K562 (cell line): ENCODE measurements around the gene LRFN3. TPM values are rescaled to one million over a fixed set of nuclear protein-coding genes. Genes with fewer than 3 reads are reported as not detected.

Experiments used
- ADNP ChIP-seq: fragments of 200-800 bp; sonication (Bioruptor generic); IDR thresholded peaks from 2 replicates; pipeline ENCODE4 v1.6.1; 2016; ENCODE audit warnings: missing genetic modification characterization, missing compliant biosample characterization
- BDP1 ChIP-seq: IDR thresholded peaks from 3 replicates; pipeline ENCODE4 v1.6.1; 2011; ENCODE audit not compliant: insufficient read length, insufficient read depth
- CREM ChIP-seq: IDR thresholded peaks from 2 replicates; pipeline ENCODE4 v1.6.1; 2014; ENCODE audit warnings: antibody characterized with exemption, low read depth
- ILK ChIP-seq: fragments of 450-650 bp; IDR thresholded peaks from 2 replicates; pipeline ENCODE4 v1.6.1; 2016; ENCODE audit warnings: missing genetic modification characterization, low read depth, mild to moderate bottlenecking, missing compliant biosample characterization, moderate library complexity, borderline replicate concordance
- LCOR ChIP-seq: sonication (generic); formaldehyde crosslinking; IDR thresholded peaks from 2 replicates; pipeline ENCODE4 v1.8.0; 2022; ENCODE audit warnings: mild to moderate bottlenecking, missing genetic modification reagents
- NELFE ChIP-seq: IDR thresholded peaks from 2 replicates; pipeline ENCODE4 v1.6.1; 2011; ENCODE audit warnings: mild to moderate bottlenecking; ENCODE audit not compliant: insufficient read depth, insufficient read length
- RBM14 ChIP-seq: fragments of 200-400 bp; formaldehyde crosslinking; IDR thresholded peaks from 2 replicates; pipeline ENCODE4 v1.6.1; 2018; ENCODE audit warnings: low read depth, mild to moderate bottlenecking, low read length, moderate library complexity, borderline replicate concordance; ENCODE audit not compliant: insufficient read depth
- SMARCA5 ChIP-seq: fragments of 450-650 bp; IDR thresholded peaks from 2 replicates; pipeline ENCODE4 v1.6.1; 2016
- SMARCE1 ChIP-seq: fragments of 450-650 bp; IDR thresholded peaks from 2 replicates; pipeline ENCODE4 v1.7.1; 2016; ENCODE audit warnings: mild to moderate bottlenecking
- SPI1 ChIP-seq: IDR thresholded peaks from 2 replicates; pipeline ENCODE4 v1.6.1; 2011; ENCODE audit warnings: low read depth, low read length, control low read depth, borderline replicate concordance
- SRF ChIP-seq, 2 experiments: fragments of 250-450, 450-650 bp in 1 of 2; sonication (Bioruptor Pico) in 1 of 2; sonication (generic) in 1 of 2; formaldehyde crosslinking; IDR thresholded peaks; 2 replicates each; pipeline versions ENCODE4 v1.5.0 to v1.5.1; 2020 to 2022; ENCODE audit warnings: mild to moderate bottlenecking in 1 of 2, missing genetic modification reagents in 1 of 2
- TCF7L2 ChIP-seq: fragments of 150-350 bp; IDR thresholded peaks from 2 replicates; pipeline ENCODE4 v1.6.1; 2016; ENCODE audit warnings: low read depth, mild to moderate bottlenecking, low read length, moderate library complexity
- ZNF263 ChIP-seq: sonication (generic); formaldehyde crosslinking; IDR thresholded peaks from 2 replicates; pipeline ENCODE4 v1.8.0; 2022; ENCODE audit warnings: mild to moderate bottlenecking, missing genetic modification reagents, borderline replicate concordance
- ZNF282 ChIP-seq: sonication (generic); formaldehyde crosslinking; IDR thresholded peaks from 2 replicates; pipeline ENCODE4 v1.8.1; 2023; ENCODE audit warnings: missing genetic modification reagents
- ZNF3 ChIP-seq: fragments of 250-450 bp; sonication (Bioruptor Pico); IDR thresholded peaks from 2 replicates; pipeline ENCODE4 v1.5.0; 2021; ENCODE audit warnings: mild to moderate bottlenecking, moderate library complexity
- polyA plus RNA-seq, 8 experiments: library from polyadenylated mRNA; depleted of rRNA in 4 of 8; stranded (reverse) in 5 of 8; unstranded in 3 of 8; fragments of >200 nt; fragmentation: Nextera tagmentation in 2 of 8; fragmentation: Illumina TruSeq in 1 of 8; extraction: Ambion mirVana in 2 of 8; extraction: Trizol in 1 of 8; gene quantifications; 2 replicates each; pipeline versions ENCODE4 v1.2.1 to v1.2.3, GENCODE V29; 2011 to 2014; ENCODE audit warnings: inconsistent platforms in 1 of 8, missing spikeins in 1 of 8
- total RNA-seq, 7 experiments: library from RNA; depleted of rRNA in 6 of 7; stranded (reverse); fragments of >200 nt in 6 of 7; fragmentation: Illumina TruSeq in 2 of 7; extraction: Trizol in 2 of 7; gene quantifications; 2 replicates each; pipeline versions ENCODE4 v1.2.1 to v1.2.3, GENCODE V29; 2011 to 2021; ENCODE audit warnings: low replicate concordance in 1 of 7
- TF ChIP-seq, protein P1 (sequence below), 2 experiments: fragments of 150-350 bp in 1 of 2; IDR thresholded peaks; 2 replicates each; pipeline ENCODE4 v1.6.1; 2012 to 2016; ENCODE audit warnings: low read depth in 2 of 2, low read length in 2 of 2, mild to moderate bottlenecking in 1 of 2, moderate library complexity in 1 of 2
- TF ChIP-seq, protein P2 (sequence below): fragments of 450-650 bp; IDR thresholded peaks from 2 replicates; pipeline ENCODE4 v1.7.1; 2018; ENCODE audit warnings: mild to moderate bottlenecking, low read depth; ENCODE audit not compliant: partially characterized antibody
- TF ChIP-seq, protein P3 (sequence below): sonication (generic); formaldehyde crosslinking; IDR thresholded peaks from 2 replicates; pipeline ENCODE4 v1.8.1; 2023; ENCODE audit warnings: mild to moderate bottlenecking, missing genetic modification reagents
- TF ChIP-seq, protein P4 (sequence below): sonication (generic); formaldehyde crosslinking; IDR thresholded peaks from 2 replicates; pipeline ENCODE4 v1.8.1; 2023; ENCODE audit warnings: mild to moderate bottlenecking, missing genetic modification reagents

The LRFN3 gene
- total and polyA plus RNA-seq, 9 of the 15 experiments (the other 6 are each of a cell fraction or from before 2014, with no cell fraction given) = 0.03 to 0.12 (median 0.11) TPM; not detected in 6

DNA sequence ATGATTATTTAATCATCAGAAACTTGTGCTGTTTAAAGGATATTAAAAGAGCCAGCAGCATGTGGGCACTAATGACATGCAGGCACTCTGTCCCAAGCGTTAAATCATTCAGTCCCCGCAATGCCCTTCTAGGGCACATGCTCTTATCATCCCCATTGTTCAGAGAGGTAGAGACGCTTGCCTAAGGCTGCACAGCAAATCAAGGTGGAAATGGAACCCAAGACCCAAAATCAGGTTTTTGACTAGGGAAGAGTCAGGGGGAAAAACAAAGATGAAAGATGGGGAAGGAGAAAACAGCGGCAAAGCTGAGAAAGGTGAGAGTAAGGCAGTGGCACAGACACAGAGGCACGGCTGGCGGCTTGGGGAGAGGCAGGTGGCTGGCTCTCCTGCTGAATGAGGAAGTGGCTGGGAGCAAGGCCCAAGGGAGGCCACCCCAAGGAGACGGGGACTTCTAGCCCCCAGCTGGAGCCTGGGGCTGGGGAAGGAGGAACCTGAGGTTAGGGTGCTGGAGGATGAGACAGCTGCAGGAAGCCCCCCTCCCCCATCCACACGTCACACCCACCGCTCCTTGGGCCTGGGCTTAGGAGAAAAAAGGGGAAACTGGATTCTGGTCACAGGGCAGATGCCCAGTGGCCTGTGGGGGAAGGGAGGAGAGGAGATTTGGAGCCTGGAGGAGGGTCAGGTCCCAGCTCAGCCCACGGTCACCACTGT lies 27.0 kb upstream of the LRFN3 start (continued):
- no peak for TF ChIP-seq LCOR (CRISPR knock-in tag)
- TF ChIP-seq, protein P1, sequence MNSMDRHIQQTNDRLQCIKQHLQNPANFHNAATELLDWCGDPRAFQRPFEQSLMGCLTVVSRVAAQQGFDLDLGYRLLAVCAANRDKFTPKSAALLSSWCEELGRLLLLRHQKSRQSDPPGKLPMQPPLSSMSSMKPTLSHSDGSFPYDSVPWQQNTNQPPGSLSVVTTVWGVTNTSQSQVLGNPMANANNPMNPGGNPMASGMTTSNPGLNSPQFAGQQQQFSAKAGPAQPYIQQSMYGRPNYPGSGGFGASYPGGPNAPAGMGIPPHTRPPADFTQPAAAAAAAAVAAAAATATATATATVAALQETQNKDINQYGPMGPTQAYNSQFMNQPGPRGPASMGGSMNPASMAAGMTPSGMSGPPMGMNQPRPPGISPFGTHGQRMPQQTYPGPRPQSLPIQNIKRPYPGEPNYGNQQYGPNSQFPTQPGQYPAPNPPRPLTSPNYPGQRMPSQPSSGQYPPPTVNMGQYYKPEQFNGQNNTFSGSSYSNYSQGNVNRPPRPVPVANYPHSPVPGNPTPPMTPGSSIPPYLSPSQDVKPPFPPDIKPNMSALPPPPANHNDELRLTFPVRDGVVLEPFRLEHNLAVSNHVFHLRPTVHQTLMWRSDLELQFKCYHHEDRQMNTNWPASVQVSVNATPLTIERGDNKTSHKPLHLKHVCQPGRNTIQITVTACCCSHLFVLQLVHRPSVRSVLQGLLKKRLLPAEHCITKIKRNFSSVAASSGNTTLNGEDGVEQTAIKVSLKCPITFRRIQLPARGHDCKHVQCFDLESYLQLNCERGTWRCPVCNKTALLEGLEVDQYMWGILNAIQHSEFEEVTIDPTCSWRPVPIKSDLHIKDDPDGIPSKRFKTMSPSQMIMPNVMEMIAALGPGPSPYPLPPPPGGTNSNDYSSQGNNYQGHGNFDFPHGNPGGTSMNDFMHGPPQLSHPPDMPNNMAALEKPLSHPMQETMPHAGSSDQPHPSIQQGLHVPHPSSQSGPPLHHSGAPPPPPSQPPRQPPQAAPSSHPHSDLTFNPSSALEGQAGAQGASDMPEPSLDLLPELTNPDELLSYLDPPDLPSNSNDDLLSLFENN (IDR thresholded peaks at IDR 0.05; ENCODE audit: low read depth in 2 of 2, low read length in 2 of 2) = no peak
- TF ChIP-seq, protein P2, sequence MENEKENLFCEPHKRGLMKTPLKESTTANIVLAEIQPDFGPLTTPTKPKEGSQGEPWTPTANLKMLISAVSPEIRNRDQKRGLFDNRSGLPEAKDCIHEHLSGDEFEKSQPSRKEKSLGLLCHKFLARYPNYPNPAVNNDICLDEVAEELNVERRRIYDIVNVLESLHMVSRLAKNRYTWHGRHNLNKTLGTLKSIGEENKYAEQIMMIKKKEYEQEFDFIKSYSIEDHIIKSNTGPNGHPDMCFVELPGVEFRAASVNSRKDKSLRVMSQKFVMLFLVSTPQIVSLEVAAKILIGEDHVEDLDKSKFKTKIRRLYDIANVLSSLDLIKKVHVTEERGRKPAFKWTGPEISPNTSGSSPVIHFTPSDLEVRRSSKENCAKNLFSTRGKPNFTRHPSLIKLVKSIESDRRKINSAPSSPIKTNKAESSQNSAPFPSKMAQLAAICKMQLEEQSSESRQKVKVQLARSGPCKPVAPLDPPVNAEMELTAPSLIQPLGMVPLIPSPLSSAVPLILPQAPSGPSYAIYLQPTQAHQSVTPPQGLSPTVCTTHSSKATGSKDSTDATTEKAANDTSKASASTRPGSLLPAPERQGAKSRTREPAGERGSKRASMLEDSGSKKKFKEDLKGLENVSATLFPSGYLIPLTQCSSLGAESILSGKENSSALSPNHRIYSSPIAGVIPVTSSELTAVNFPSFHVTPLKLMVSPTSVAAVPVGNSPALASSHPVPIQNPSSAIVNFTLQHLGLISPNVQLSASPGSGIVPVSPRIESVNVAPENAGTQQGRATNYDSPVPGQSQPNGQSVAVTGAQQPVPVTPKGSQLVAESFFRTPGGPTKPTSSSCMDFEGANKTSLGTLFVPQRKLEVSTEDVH = no peak
- peak; percentile 96 for TF ChIP-seq SPI1
- TF ChIP-seq SMARCA5 = peak; percentile 96
- no peak for TF ChIP-seq NELFE
- no peak for TF ChIP-seq RBM14
- no peak for TF ChIP-seq BDP1
- TF ChIP-seq ZNF3 = no peak
- peak; percentile 94 for TF ChIP-seq CREM
- no peak for TF ChIP-seq ILK (tag)
- TF ChIP-seq TCF7L2 = no peak
- TF ChIP-seq ZNF282 (CRISPR knock-in tag) = no peak
- TF ChIP-seq SRF (CRISPR knock-in tag; IDR thresholded peaks at IDR 0.05) = no peak
- TF ChIP-seq, protein P3, sequence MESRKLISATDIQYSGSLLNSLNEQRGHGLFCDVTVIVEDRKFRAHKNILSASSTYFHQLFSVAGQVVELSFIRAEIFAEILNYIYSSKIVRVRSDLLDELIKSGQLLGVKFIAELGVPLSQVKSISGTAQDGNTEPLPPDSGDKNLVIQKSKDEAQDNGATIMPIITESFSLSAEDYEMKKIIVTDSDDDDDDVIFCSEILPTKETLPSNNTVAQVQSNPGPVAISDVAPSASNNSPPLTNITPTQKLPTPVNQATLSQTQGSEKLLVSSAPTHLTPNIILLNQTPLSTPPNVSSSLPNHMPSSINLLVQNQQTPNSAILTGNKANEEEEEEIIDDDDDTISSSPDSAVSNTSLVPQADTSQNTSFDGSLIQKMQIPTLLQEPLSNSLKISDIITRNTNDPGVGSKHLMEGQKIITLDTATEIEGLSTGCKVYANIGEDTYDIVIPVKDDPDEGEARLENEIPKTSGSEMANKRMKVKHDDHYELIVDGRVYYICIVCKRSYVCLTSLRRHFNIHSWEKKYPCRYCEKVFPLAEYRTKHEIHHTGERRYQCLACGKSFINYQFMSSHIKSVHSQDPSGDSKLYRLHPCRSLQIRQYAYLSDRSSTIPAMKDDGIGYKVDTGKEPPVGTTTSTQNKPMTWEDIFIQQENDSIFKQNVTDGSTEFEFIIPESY (CRISPR knock-in tag) = peak; percentile 81
- peak; percentile 94 for TF ChIP-seq ADNP (tag)
- TF ChIP-seq SMARCE1 = peak; percentile 75; the same call in 1 of the 2 replicates
- TF ChIP-seq ZNF263 (CRISPR knock-in tag) = no peak
- TF ChIP-seq, protein P4, sequence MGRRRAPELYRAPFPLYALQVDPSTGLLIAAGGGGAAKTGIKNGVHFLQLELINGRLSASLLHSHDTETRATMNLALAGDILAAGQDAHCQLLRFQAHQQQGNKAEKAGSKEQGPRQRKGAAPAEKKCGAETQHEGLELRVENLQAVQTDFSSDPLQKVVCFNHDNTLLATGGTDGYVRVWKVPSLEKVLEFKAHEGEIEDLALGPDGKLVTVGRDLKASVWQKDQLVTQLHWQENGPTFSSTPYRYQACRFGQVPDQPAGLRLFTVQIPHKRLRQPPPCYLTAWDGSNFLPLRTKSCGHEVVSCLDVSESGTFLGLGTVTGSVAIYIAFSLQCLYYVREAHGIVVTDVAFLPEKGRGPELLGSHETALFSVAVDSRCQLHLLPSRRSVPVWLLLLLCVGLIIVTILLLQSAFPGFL (CRISPR knock-in tag) = no peak
